Loucy (cell line): Measurements from ENCODE around the gene SQSTM1.

Experiments used
- H2AFZ ChIP-seq: fragments of 200-600 bp; sonication (generic); 2 replicates; pipeline ENCODE4 v1.6.0; 2016; ENCODE audit warnings: antibody characterized with exemption, mild to moderate bottlenecking, low read length, moderate library complexity
- H3F3A ChIP-seq: fragments of 200-600 bp; 2 replicates; pipeline ENCODE4 v1.6.0; 2016; ENCODE audit warnings: antibody characterized with exemption, low read depth, mild to moderate bottlenecking
- H3K27me3 ChIP-seq: fragments of 200-600 bp; sonication (generic); 2 replicates; pipeline ENCODE4 v1.6.1; 2014; ENCODE audit warnings: low read length, mild to moderate bottlenecking; ENCODE audit not compliant: insufficient read depth, poor library complexity, severe bottlenecking
- H3K36me3 ChIP-seq: fragments of 200-600 bp; sonication (generic); 2 replicates; pipeline ENCODE4 v1.6.1; 2016; ENCODE audit warnings: low read length; ENCODE audit not compliant: insufficient read depth
- H3K4me1 ChIP-seq: fragments of 200-600 bp; sonication (generic); 2 replicates; pipeline ENCODE4 v1.5.1; 2014; ENCODE audit warnings: low read length, mild to moderate bottlenecking; ENCODE audit not compliant: insufficient read depth, poor library complexity, severe bottlenecking
- H3K4me2 ChIP-seq: fragments of 200-600 bp; sonication (generic); 2 replicates; pipeline ENCODE4 v1.6.0; 2014; ENCODE audit warnings: antibody characterized with exemption, low read length, low read depth, mild to moderate bottlenecking; ENCODE audit not compliant: poor library complexity, severe bottlenecking
- H3K4me3 ChIP-seq: fragments of 200-600 bp; sonication (generic); 2 replicates; pipeline ENCODE4 v1.5.1; 2014; ENCODE audit warnings: low read length, mild to moderate bottlenecking, mixed read lengths; ENCODE audit not compliant: poor library complexity, severe bottlenecking
- H3K79me2 ChIP-seq: fragments of 200-600 bp; sonication (generic); 2 replicates; pipeline ENCODE4 v1.6.1; 2014; ENCODE audit warnings: low read length; ENCODE audit not compliant: insufficient read depth
- H3K9ac ChIP-seq: fragments of 200-600 bp; sonication (generic); 2 replicates; pipeline ENCODE4 v1.6.0; 2014; ENCODE audit warnings: mild to moderate bottlenecking, low read depth, low read length, moderate library complexity; ENCODE audit not compliant: poor library complexity, severe bottlenecking
- H3K9me2 ChIP-seq: fragments of 200-600 bp; sonication (generic); replicated peaks from 2 replicates; pipeline ENCODE4 v1.6.1; 2016; ENCODE audit warnings: low read depth, low read length, mixed read lengths
- H3K9me3 ChIP-seq: fragments of 200-600 bp; sonication (generic); 2 replicates; pipeline ENCODE4 v1.6.1; 2014; ENCODE audit warnings: mild to moderate bottlenecking, antibody characterized with exemption, low read length, low read depth; ENCODE audit not compliant: insufficient read depth
- H4K20me1 ChIP-seq: fragments of 200-600 bp; sonication (generic); 2 replicates; pipeline ENCODE4 v1.6.0; 2014; ENCODE audit warnings: antibody characterized with exemption, low read length, mild to moderate bottlenecking; ENCODE audit not compliant: insufficient read depth, poor library complexity, severe bottlenecking
- CTCF ChIP-seq: fragments of 200-600 bp; sonication (generic); conservative IDR thresholded peaks from 2 replicates; pipeline ENCODE4 v1.5.1; 2014; ENCODE audit warnings: mild to moderate bottlenecking, antibody characterized with exemption, low read length
- EZH2phosphoT487 ChIP-seq: fragments of 200-600 bp; IDR thresholded peaks from 2 replicates; pipeline ENCODE4 v1.6.1; 2018; ENCODE audit warnings: antibody characterized with exemption, mild to moderate bottlenecking, moderate library complexity, borderline replicate concordance

The SQSTM1 gene

GRCh38 chr5:179827680-179828079 lies 7.0 kb downstream of the SQSTM1 start:
- Histone ChIP-seq H4K20me1 (no peaks in the 10 kb centered on the region), H3F3A (no peaks in the 10 kb centered on the region), H3K36me3 (no peaks in the 10 kb centered on the region), H3K9me3 (no peaks in the 10 kb centered on the region), H3K4me3 (no peak overlapping the region), H3K4me2 (no peak overlapping the region), H3K9me2 (no peaks in the 10 kb centered on the region), H3K4me1 (no peaks in the 10 kb centered on the region), H3K27me3 (no peaks in the 10 kb centered on the region), H3K79me2 (peaks cover 3% of the 10 kb centered on the region; the same call in 1 of the 2 replicates), H2AFZ (no peak overlapping the region), H3K9ac (no peak overlapping the region)
- TF ChIP-seq EZH2phosphoT487: no peak
- no peak for TF ChIP-seq CTCF

GRCh38 chr5:179828756-179829421 lies 8.2 kb downstream of the SQSTM1 start:
- Histone ChIP-seq H3K9ac (no peak overlapping the region), H3K9me2 (no peaks in the 10 kb centered on the region), H3K4me2 (no peak overlapping the region), H4K20me1 (no peaks in the 10 kb centered on the region), H3K27me3 (no peaks in the 10 kb centered on the region), H2AFZ (no peak overlapping the region), H3K79me2 (no peaks in the 10 kb centered on the region), H3K4me3 (no peak overlapping the region), H3K9me3 (no peaks in the 10 kb centered on the region), H3K4me1 (no peaks in the 10 kb centered on the region), H3K36me3 (peaks cover 7% of the 10 kb centered on the region; the same call in 1 of the 2 replicates), H3F3A (no peaks in the 10 kb centered on the region)
- no peak for TF ChIP-seq CTCF
- no peak for TF ChIP-seq EZH2phosphoT487

GRCh38 chr5:179829732-179830435 lies 9.2 kb downstream of the SQSTM1 start:
- no peaks in the 10 kb centered on the region for H3K79me2 ChIP-seq
- H3K9me3 ChIP-seq: no peaks in the 10 kb centered on the region
- H3K9me2 ChIP-seq: no peaks in the 10 kb centered on the region
- H3K36me3 ChIP-seq: peaks cover 9% of the 10 kb centered on the region; the same call in 1 of the 2 replicates
- no peak overlapping the region for H3K4me3 ChIP-seq
- no peak overlapping the region for H2AFZ ChIP-seq
- no peaks in the 10 kb centered on the region for H3K27me3 ChIP-seq
- no peak overlapping the region for H3K9ac ChIP-seq
- H4K20me1 ChIP-seq: no peaks in the 10 kb centered on the region
- H3F3A ChIP-seq: no peaks in the 10 kb centered on the region
- no peak overlapping the region for H3K4me2 ChIP-seq
- TF ChIP-seq CTCF (no peak), EZH2phosphoT487 (no peak)
- H3K4me1 ChIP-seq: no peaks in the 10 kb centered on the region
